Memory B cell (primary cell): ENCODE data around the gene ZFPM1.

ENCODE experiments used
- ATAC-seq: fragments of 150-1000 bp; cut with Tn5 transposase; 2 replicates; pipeline ENCODE4 v1.10.0; 2021; ENCODE audit warnings: low read depth, mild to moderate bottlenecking, moderate library complexity
- DNase-seq, 2 donors: peaks; one replicate each; pipeline ENCODE4 v3.0.0; 2022; ENCODE audit warnings: low spot score in 2 of 2
- H3K27ac Mint-ChIP-seq: one replicate; pipeline ENCODE4 v1.8.0; 2022; ENCODE audit warnings: mild to moderate bottlenecking, moderate library complexity, mixed read lengths
- H3K27me3 Mint-ChIP-seq: one replicate; pipeline ENCODE4 v1.8.0; 2022; ENCODE audit warnings: mixed read lengths
- H3K36me3 Mint-ChIP-seq: one replicate; pipeline ENCODE4 v1.8.0; 2022; ENCODE audit warnings: mild to moderate bottlenecking, mixed read lengths
- H3K4me1 Mint-ChIP-seq: one replicate; pipeline ENCODE4 v1.8.0; 2022; ENCODE audit warnings: mixed read lengths
- H3K4me3 Mint-ChIP-seq: one replicate; pipeline ENCODE4 v1.8.0; 2022; ENCODE audit warnings: mild to moderate bottlenecking, moderate library complexity, mixed read lengths
- H3K9me3 Mint-ChIP-seq: one replicate; pipeline ENCODE4 v1.8.0; 2022; ENCODE audit warnings: mixed read lengths

ZFPM1 gene

GRCh38 chr16:88444826-88445582 lies 8.1 kb upstream of the ZFPM1 start:
- no peak for DNase-seq
- Mint-ChIP-seq H3K27ac (no peak overlapping the region), H3K27me3 (no peaks in the 10 kb centered on the region), H3K4me1 (peaks cover 20% of the 10 kb centered on the region), H3K9me3 (no peaks in the 10 kb centered on the region), H3K36me3 (no peaks in the 10 kb centered on the region), H3K4me3 (no peak overlapping the region)
- no peak for ATAC-seq

- no peaks in the 10 kb centered on the region for H3K36me3 Mint-ChIP-seq
- DNase-seq (no peak), ATAC-seq (no peak)
- no peaks in the 10 kb centered on the region for H3K9me3 Mint-ChIP-seq
- no peak overlapping the region for H3K27ac Mint-ChIP-seq
- H3K4me3 Mint-ChIP-seq = no peak overlapping the region
- peaks cover 20% of the 10 kb centered on the region for H3K4me1 Mint-ChIP-seq
- no peaks in the 10 kb centered on the region for H3K27me3 Mint-ChIP-seq
These were observed 7.5 kb upstream of the ZFPM1 start for GRCh38 chr16:88445583-88445960.

- Mint-ChIP-seq H3K36me3 (no peaks in the 10 kb centered on the region), H3K27me3 (no peaks in the 10 kb centered on the region), H3K4me1 (peaks cover 20% of the 10 kb centered on the region), H3K27ac (no peak overlapping the region), H3K4me3 (no peak overlapping the region), H3K9me3 (no peaks in the 10 kb centered on the region)
- no peak for DNase-seq
- no peak for ATAC-seq
These were observed 7.0 kb upstream of the ZFPM1 start for GRCh38 chr16:88446061-88446460.

GRCh38 chr16:88446736-88447135 lies 6.3 kb upstream of the ZFPM1 start:
- no peak overlapping the region for H3K27ac Mint-ChIP-seq
- no peak overlapping the region for H3K4me3 Mint-ChIP-seq
- H3K4me1 Mint-ChIP-seq = peaks cover 24% of the 10 kb centered on the region
- no peaks in the 10 kb centered on the region for H3K9me3 Mint-ChIP-seq
- no peaks in the 10 kb centered on the region for H3K36me3 Mint-ChIP-seq
- DNase-seq (no peak), ATAC-seq (no peak)
- H3K27me3 Mint-ChIP-seq = no peaks in the 10 kb centered on the region

GRCh38 chr16:88447881-88448280 lies 5.2 kb upstream of the ZFPM1 start:
- Mint-ChIP-seq H3K9me3 (no peaks in the 10 kb centered on the region), H3K27me3 (no peaks in the 10 kb centered on the region), H3K27ac (no peak overlapping the region), H3K36me3 (no peaks in the 10 kb centered on the region), H3K4me1 (peaks cover 30% of the 10 kb centered on the region), H3K4me3 (no peak overlapping the region)
- ATAC-seq (no peak), DNase-seq (no peak)

GRCh38 chr16:88448461-88449266 lies 4.4 kb upstream of the ZFPM1 start:
- Mint-ChIP-seq H3K27me3 (no peaks in the 10 kb centered on the region), H3K36me3 (no peaks in the 10 kb centered on the region), H3K27ac (peak overlapping the region; percentile 70), H3K4me3 (peak overlapping the region; percentile 69), H3K9me3 (no peaks in the 10 kb centered on the region), H3K4me1 (peaks cover 26% of the 10 kb centered on the region)
- DNase-seq (no peak), ATAC-seq (no peak)

- ATAC-seq (no peak), DNase-seq (no peak)
- H3K27me3 Mint-ChIP-seq = no peaks in the 10 kb centered on the region
- H3K4me1 Mint-ChIP-seq = peaks cover 26% of the 10 kb centered on the region
- H3K9me3 Mint-ChIP-seq = no peaks in the 10 kb centered on the region
- peak overlapping the region; percentile 59 for H3K4me3 Mint-ChIP-seq
- H3K27ac Mint-ChIP-seq = peak overlapping the region; percentile 70
- H3K36me3 Mint-ChIP-seq = no peaks in the 10 kb centered on the region
These were observed 3.9 kb upstream of the ZFPM1 start for GRCh38 chr16:88449267-88449561.

GRCh38 chr16:88451586-88452481 lies 1.2 kb upstream of the ZFPM1 start:
- peak overlapping the region; percentile 92 for H3K4me3 Mint-ChIP-seq
- no peak for DNase-seq
- H3K9me3 Mint-ChIP-seq = no peaks in the 10 kb centered on the region
- no peaks in the 10 kb centered on the region for H3K27me3 Mint-ChIP-seq
- H3K4me1 Mint-ChIP-seq = peaks cover 39% of the 10 kb centered on the region
- H3K27ac Mint-ChIP-seq = no peak overlapping the region
- ATAC-seq = no peak
- no peaks in the 10 kb centered on the region for H3K36me3 Mint-ChIP-seq

GRCh38 chr16:88452482-88453216 lies 431 bp upstream of the ZFPM1 start:
- DNase-seq = peak; percentile 99
- peak; percentile 71 for ATAC-seq
- Mint-ChIP-seq H3K9me3 (no peaks in the 10 kb centered on the region), H3K36me3 (no peaks in the 10 kb centered on the region), H3K27me3 (no peaks in the 10 kb centered on the region), H3K4me3 (peak overlapping the region; percentile 92), H3K27ac (peak overlapping the region; percentile 84), H3K4me1 (peaks cover 47% of the 10 kb centered on the region)

- Mint-ChIP-seq H3K9me3 (no peaks in the 10 kb centered on the region), H3K4me1 (peaks cover 40% of the 10 kb centered on the region), H3K27me3 (no peaks in the 10 kb centered on the region), H3K27ac (no peak overlapping the region), H3K36me3 (no peaks in the 10 kb centered on the region), H3K4me3 (peak overlapping the region; percentile 94)
- ATAC-seq (no peak), DNase-seq (peak in 1 of 2 donors; percentile 51)
These were observed 787 bp downstream of the ZFPM1 start for GRCh38 chr16:88453611-88454522.

GRCh38 chr16:88454523-88454947 lies 1.5 kb downstream of the ZFPM1 start:
- Mint-ChIP-seq H3K27ac (peak overlapping the region; percentile 87), H3K9me3 (no peaks in the 10 kb centered on the region), H3K4me3 (peak overlapping the region; percentile 94), H3K36me3 (no peaks in the 10 kb centered on the region), H3K4me1 (peaks cover 38% of the 10 kb centered on the region), H3K27me3 (no peaks in the 10 kb centered on the region)
- DNase-seq (peak; percentile 29 to 51), ATAC-seq (no peak)

- Mint-ChIP-seq H3K27ac (peak overlapping the region; percentile 92), H3K4me1 (peaks cover 42% of the 10 kb centered on the region), H3K36me3 (no peaks in the 10 kb centered on the region), H3K9me3 (no peaks in the 10 kb centered on the region), H3K4me3 (peak overlapping the region; percentile 83), H3K27me3 (no peaks in the 10 kb centered on the region)
- ATAC-seq = peak; percentile 9
- DNase-seq = peak; percentile 41 to 57
These were observed 2.7 kb downstream of the ZFPM1 start for GRCh38 chr16:88455610-88456355.
